H1 (cell line): ENCODE measurements around the gene PRKCA. TPM values are rescaled to one million over a fixed set of nuclear protein-coding genes. Genes with fewer than 3 reads are reported as not detected.

Experiments
- BACH1 ChIP-seq: IDR thresholded peaks from 2 replicates; pipeline ENCODE4 v1.6.1; 2012; ENCODE audit warnings: low read length, improper control_type of control experiment
- BRCA1 ChIP-seq: IDR thresholded peaks from 2 replicates; pipeline ENCODE4 v1.6.1; 2012; ENCODE audit warnings: low read depth, low read length, improper control_type of control experiment
- CBX8 ChIP-seq: fragments of 300-800, 300-1000 bp; sonication (generic); IDR thresholded peaks from 2 replicates; pipeline ENCODE4 v1.7.1; 2016; ENCODE audit warnings: low read depth, low read length, borderline replicate concordance
- HDAC6 ChIP-seq: IDR thresholded peaks from one replicate; pipeline ENCODE4 v1.7.1; 2012; ENCODE audit warnings: low read depth, mild to moderate bottlenecking, inconsistent platforms, low read length, moderate library complexity
- JUND ChIP-seq: IDR thresholded peaks from 2 replicates; pipeline ENCODE4 v1.6.1; 2011; ENCODE audit warnings: mild to moderate bottlenecking, improper control_type of control experiment, low read length
- MAFK ChIP-seq: IDR thresholded peaks from 2 replicates; pipeline ENCODE4 v1.6.1; 2012; ENCODE audit warnings: low read depth, mild to moderate bottlenecking, improper control_type of control experiment, low read length
- POU5F1 ChIP-seq: IDR thresholded peaks from 2 replicates; pipeline ENCODE4 v1.6.1; 2011; ENCODE audit warnings: low read depth, mild to moderate bottlenecking, low read length, moderate library complexity
- RAD21 ChIP-seq, 2 experiments: IDR thresholded peaks in 1 of 2; conservative IDR thresholded peaks in 1 of 2; 2 replicates each; pipeline ENCODE4 v1.6.1; 2011; ENCODE audit warnings: low read depth in 2 of 2, low read length in 2 of 2, improper control_type of control experiment in 1 of 2, inconsistent platforms in 1 of 2, mild to moderate bottlenecking in 1 of 2, moderate library complexity in 1 of 2
- TAF1 ChIP-seq: IDR thresholded peaks from 2 replicates; pipeline ENCODE4 v1.6.1; 2011; ENCODE audit warnings: mild to moderate bottlenecking, low read depth, low read length
- polyA plus RNA-seq, 7 experiments: library from polyadenylated mRNA; depleted of rRNA in 3 of 7; stranded (reverse) in 5 of 7; unstranded in 2 of 7; fragments of >200 nt in 5 of 7; fragments of 200-250 nt in 2 of 7; gene quantifications; 1 replicate in 5 of 7; 2 replicates in 1 of 7; 4 replicates in 1 of 7; pipeline versions ENCODE4 v1.2.1 to v1.2.3, GENCODE V29; 2011 to 2013; ENCODE audit warnings: missing spikeins in 2 of 7, mixed read lengths in 2 of 7
- total RNA-seq: library from RNA; stranded (reverse); fragmentation: NEBNext Ultra II Directional; extraction: Animal tissue kit (Norgen Biotek cat#: 25700); gene quantifications from 2 replicates; pipeline ENCODE4 v1.2.1, GENCODE V29; 2021
- TF ChIP-seq, protein P1 (sequence below): fragments of 300-600 bp; sonication (generic); IDR thresholded peaks from 2 replicates; pipeline ENCODE4 v1.7.1; 2012; ENCODE audit warnings: low read length, moderate library complexity, mild to moderate bottlenecking, inconsistent platforms; ENCODE audit not compliant: insufficient replicate concordance

Gene PRKCA
- total and polyA plus RNA-seq, 2 of the 8 experiments (the other 6 are each of a cell fraction or from before 2014, with no cell fraction given), result 5.8 to 17.8 TPM

DNA sequence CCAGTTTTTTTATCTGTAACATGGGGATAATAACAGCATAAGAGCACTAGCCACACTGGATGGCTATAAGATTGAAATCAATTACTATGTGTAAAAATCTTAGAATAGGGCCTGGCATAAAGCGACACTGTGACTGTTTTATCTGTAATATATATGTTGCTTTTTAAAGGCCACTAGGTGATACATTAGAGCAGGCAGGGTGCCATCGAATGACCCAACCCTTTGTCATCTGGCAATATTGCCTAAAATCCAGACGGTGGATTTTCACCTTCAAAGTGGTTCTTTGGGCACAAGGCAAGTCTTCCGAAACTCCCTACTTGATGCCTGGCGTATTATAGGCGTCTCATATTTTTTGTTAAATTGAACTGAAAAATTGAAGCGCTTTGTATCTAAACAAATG lies 69.1 kb downstream of the PRKCA start (continued):
- TF ChIP-seq, protein P1, sequence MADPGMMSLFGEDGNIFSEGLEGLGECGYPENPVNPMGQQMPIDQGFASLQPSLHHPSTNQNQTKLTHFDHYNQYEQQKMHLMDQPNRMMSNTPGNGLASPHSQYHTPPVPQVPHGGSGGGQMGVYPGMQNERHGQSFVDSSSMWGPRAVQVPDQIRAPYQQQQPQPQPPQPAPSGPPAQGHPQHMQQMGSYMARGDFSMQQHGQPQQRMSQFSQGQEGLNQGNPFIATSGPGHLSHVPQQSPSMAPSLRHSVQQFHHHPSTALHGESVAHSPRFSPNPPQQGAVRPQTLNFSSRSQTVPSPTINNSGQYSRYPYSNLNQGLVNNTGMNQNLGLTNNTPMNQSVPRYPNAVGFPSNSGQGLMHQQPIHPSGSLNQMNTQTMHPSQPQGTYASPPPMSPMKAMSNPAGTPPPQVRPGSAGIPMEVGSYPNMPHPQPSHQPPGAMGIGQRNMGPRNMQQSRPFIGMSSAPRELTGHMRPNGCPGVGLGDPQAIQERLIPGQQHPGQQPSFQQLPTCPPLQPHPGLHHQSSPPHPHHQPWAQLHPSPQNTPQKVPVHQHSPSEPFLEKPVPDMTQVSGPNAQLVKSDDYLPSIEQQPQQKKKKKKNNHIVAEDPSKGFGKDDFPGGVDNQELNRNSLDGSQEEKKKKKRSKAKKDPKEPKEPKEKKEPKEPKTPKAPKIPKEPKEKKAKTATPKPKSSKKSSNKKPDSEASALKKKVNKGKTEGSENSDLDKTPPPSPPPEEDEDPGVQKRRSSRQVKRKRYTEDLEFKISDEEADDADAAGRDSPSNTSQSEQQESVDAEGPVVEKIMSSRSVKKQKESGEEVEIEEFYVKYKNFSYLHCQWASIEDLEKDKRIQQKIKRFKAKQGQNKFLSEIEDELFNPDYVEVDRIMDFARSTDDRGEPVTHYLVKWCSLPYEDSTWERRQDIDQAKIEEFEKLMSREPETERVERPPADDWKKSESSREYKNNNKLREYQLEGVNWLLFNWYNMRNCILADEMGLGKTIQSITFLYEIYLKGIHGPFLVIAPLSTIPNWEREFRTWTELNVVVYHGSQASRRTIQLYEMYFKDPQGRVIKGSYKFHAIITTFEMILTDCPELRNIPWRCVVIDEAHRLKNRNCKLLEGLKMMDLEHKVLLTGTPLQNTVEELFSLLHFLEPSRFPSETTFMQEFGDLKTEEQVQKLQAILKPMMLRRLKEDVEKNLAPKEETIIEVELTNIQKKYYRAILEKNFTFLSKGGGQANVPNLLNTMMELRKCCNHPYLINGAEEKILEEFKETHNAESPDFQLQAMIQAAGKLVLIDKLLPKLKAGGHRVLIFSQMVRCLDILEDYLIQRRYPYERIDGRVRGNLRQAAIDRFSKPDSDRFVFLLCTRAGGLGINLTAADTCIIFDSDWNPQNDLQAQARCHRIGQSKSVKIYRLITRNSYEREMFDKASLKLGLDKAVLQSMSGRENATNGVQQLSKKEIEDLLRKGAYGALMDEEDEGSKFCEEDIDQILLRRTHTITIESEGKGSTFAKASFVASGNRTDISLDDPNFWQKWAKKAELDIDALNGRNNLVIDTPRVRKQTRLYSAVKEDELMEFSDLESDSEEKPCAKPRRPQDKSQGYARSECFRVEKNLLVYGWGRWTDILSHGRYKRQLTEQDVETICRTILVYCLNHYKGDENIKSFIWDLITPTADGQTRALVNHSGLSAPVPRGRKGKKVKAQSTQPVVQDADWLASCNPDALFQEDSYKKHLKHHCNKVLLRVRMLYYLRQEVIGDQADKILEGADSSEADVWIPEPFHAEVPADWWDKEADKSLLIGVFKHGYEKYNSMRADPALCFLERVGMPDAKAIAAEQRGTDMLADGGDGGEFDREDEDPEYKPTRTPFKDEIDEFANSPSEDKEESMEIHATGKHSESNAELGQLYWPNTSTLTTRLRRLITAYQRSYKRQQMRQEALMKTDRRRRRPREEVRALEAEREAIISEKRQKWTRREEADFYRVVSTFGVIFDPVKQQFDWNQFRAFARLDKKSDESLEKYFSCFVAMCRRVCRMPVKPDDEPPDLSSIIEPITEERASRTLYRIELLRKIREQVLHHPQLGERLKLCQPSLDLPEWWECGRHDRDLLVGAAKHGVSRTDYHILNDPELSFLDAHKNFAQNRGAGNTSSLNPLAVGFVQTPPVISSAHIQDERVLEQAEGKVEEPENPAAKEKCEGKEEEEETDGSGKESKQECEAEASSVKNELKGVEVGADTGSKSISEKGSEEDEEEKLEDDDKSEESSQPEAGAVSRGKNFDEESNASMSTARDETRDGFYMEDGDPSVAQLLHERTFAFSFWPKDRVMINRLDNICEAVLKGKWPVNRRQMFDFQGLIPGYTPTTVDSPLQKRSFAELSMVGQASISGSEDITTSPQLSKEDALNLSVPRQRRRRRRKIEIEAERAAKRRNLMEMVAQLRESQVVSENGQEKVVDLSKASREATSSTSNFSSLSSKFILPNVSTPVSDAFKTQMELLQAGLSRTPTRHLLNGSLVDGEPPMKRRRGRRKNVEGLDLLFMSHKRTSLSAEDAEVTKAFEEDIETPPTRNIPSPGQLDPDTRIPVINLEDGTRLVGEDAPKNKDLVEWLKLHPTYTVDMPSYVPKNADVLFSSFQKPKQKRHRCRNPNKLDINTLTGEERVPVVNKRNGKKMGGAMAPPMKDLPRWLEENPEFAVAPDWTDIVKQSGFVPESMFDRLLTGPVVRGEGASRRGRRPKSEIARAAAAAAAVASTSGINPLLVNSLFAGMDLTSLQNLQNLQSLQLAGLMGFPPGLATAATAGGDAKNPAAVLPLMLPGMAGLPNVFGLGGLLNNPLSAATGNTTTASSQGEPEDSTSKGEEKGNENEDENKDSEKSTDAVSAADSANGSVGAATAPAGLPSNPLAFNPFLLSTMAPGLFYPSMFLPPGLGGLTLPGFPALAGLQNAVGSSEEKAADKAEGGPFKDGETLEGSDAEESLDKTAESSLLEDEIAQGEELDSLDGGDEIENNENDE, result no peak
- TF ChIP-seq POU5F1 (no peak), CBX8 (no peak), MAFK (no peak), BRCA1 (no peak), TAF1 (no peak), HDAC6 (no peak), JUND (no peak), RAD21 (IDR thresholded peaks at IDR 0.05 in 1 of 2, conservative IDR thresholded peaks at IDR 0.05 in 1 of 2; ENCODE audit: low read depth in 2 of 2, low read length in 2 of 2) (no peak), BACH1 (no peak)
